CD4-positive, CD25-positive, alpha-beta regulatory T cell (primary cell): ENCODE data around the gene CNNM3. TPM values are rescaled to one million over a fixed set of nuclear protein-coding genes. Genes with fewer than 3 reads are reported as not detected.

Experiments
- ATAC-seq, 2 donors: fragments of 150-1000 bp; cut with Tn5 transposase; one replicate each; pipeline ENCODE4 v1.10.0; 2021; ENCODE audit warnings: low read depth in 2 of 2, moderate number of reproducible peaks in 2 of 2, moderate library complexity in 1 of 2
- DNase-seq, 3 donors: peaks; one replicate each; pipeline versions ENCODE4 v3.0.0 to v3.0.0-alpha.2; 2012 to 2022; ENCODE audit warnings: mixed read lengths in 1 of 3
- H3K27ac ChIP-seq: one replicate; pipeline ENCODE4 v1.7.0; 2013; ENCODE audit warnings: mild to moderate bottlenecking, low read length; ENCODE audit not compliant: insufficient read depth, poor library complexity, severe bottlenecking
- H3K27me3 ChIP-seq: one replicate; pipeline ENCODE4 v1.7.0; 2013; ENCODE audit warnings: low read length; ENCODE audit not compliant: control insufficient read depth, insufficient read depth
- H3K36me3 ChIP-seq: one replicate; pipeline ENCODE4 v1.7.0; 2013; ENCODE audit warnings: mild to moderate bottlenecking, low read length, moderate library complexity; ENCODE audit not compliant: control insufficient read depth, insufficient read depth
- H3K4me1 ChIP-seq: 2 replicates; pipeline ENCODE4 v1.7.0; 2013; ENCODE audit warnings: mild to moderate bottlenecking, low read length; ENCODE audit not compliant: insufficient read depth, control insufficient read depth, poor library complexity, severe bottlenecking
- H3K4me3 ChIP-seq: one replicate; pipeline ENCODE4 v1.7.0; 2013; ENCODE audit warnings: low read depth, mild to moderate bottlenecking, low read length, moderate library complexity
- H3K9me3 ChIP-seq, 2 experiments: 1 replicate in 1 of 2; 2 replicates in 1 of 2; pipeline ENCODE4 v1.7.0; 2013; ENCODE audit warnings: low read length in 2 of 2, mild to moderate bottlenecking in 1 of 2, moderate library complexity in 1 of 2; ENCODE audit not compliant: control insufficient read depth in 2 of 2
- H3K27ac Mint-ChIP-seq, 3 donors: one replicate each; pipeline ENCODE4 v1.8.0; 2020 to 2022; ENCODE audit warnings: mild to moderate bottlenecking in 3 of 3, mixed read lengths in 3 of 3, moderate library complexity in 2 of 3
- H3K27me3 Mint-ChIP-seq: one replicate; pipeline ENCODE4 v1.8.0; 2022; ENCODE audit warnings: mild to moderate bottlenecking, mixed read lengths
- H3K36me3 Mint-ChIP-seq: one replicate; pipeline ENCODE4 v1.8.0; 2020; ENCODE audit warnings: mixed read lengths
- H3K4me1 Mint-ChIP-seq, 4 donors: one replicate each; pipeline ENCODE4 v1.8.0; 2020 to 2022; ENCODE audit warnings: mixed read lengths in 4 of 4, mild to moderate bottlenecking in 1 of 4
- H3K4me3 Mint-ChIP-seq, 4 donors: one replicate each; pipeline ENCODE4 v1.8.0; 2020 to 2022; ENCODE audit warnings: mild to moderate bottlenecking in 4 of 4, mixed read lengths in 4 of 4, moderate library complexity in 3 of 4
- H3K9me3 Mint-ChIP-seq, 7 donors: one replicate each; pipeline ENCODE4 v1.8.0; 2020 to 2022; ENCODE audit warnings: mixed read lengths in 7 of 7, mild to moderate bottlenecking in 3 of 7, moderate library complexity in 2 of 7
- polyA plus RNA-seq, 4 donors: library from polyadenylated mRNA; unstranded; fragments of 300-500 nt; fragmentation: Illumina TruSeq; gene quantifications; one replicate each; pipeline ENCODE4 v1.2.3, GENCODE V29; 2021
- total RNA-seq: library from RNA; stranded (reverse); gene quantifications from one replicate; pipeline ENCODE4 v1.2.3, GENCODE V29; 2022

CNNM3 gene
- total RNA-seq (33.1 TPM), polyA plus RNA-seq (10 to 100 TPM in 2 of 4 donors, 1 to 10 TPM in 2; 4.9 to 14.0 (median 7.9) TPM)

- H3K27me3 Mint-ChIP-seq: no peaks in the 10 kb centered on the region
- H3K4me3 ChIP-seq: peak within 1 kb of the TSS; percentile 75
- H3K36me3 Mint-ChIP-seq: peaks cover 8% of the 10 kb centered on the region
- H3K4me1 Mint-ChIP-seq: peaks cover 30 to 67% (median 53%) of the 10 kb centered on the region in 4 donors
- H3K4me3 Mint-ChIP-seq: peak within 1 kb of the TSS; percentile 93 to 96 (median 96)
- DNase-seq: peak; percentile 93 to 95 (median 94)
- peaks cover 5% of the 10 kb centered on the region for H3K36me3 ChIP-seq
- H3K4me1 ChIP-seq: peaks cover 48% of the 10 kb centered on the region
- ATAC-seq: peak; percentile 90 to 92
- H3K9me3 Mint-ChIP-seq: no peaks in the 10 kb centered on the region
- no peaks in the 10 kb centered on the region for H3K27me3 ChIP-seq
- peak within 1 kb of the TSS; percentile 69 for H3K27ac ChIP-seq
- no peaks in the 10 kb centered on the region for H3K9me3 ChIP-seq
- H3K27ac Mint-ChIP-seq: peak within 1 kb of the TSS; percentile 86 to 90 (median 89)
Observed at GRCh38 chr2:96816127-96816835, at the start of gene CNNM3. Gene CNNM3 (plus strand): TSS chr2:96816268. CDS start chr2:96816278, 10 bp downstream.

DNA sequence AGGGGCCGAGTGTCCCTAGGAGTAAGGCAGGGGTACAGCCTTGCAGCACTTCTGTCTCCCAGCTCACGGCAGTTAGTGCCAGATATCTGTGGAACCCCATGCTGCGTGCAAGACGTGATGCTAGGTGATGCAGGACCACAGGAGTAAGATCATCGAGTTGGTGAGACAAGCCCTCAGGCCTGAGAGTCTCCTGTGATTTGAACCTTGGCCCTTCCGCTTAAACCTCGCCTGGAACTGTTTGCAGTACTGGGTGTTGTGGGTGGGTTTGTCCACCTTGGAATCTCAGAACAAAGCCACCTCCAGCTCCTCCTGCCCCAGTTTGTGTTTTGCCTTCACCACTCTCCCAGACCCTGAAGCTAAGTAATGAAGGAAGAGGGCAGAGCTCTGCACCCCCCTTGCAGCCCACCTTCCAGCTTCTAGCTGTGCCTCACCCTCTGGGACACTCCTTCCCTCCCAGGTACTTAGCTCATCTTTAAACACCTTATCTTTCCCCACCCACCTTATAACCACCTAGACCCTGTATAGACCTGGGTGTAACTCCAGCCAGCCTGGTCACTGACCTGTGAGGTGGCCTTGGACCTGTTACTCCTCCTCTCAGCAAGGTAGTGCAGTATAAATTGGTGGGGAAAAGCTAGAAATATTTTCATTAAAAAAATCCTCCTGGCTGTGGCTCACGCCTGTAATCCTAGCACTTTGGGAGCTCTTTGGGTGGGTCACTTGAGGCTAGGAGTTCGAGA lies 48.8 kb upstream of the CNNM3 start:
- Histone ChIP-seq H3K36me3 (no peaks in the 10 kb centered on the region), H3K9me3 (no peaks in the 10 kb centered on the region), H3K4me3 (no peak overlapping the region), H3K27me3 (no peaks in the 10 kb centered on the region), H3K4me1 (peaks cover 25% of the 10 kb centered on the region), H3K27ac (no peak overlapping the region)
- Mint-ChIP-seq H3K4me3 (peak overlapping the region in 1 of 4 donors; percentile 31), H3K36me3 (no peaks in the 10 kb centered on the region), H3K9me3 (peaks cover 0 to 2% (median 0%) of the 10 kb centered on the region in 7 donors), H3K4me1 (peaks cover 6 to 68% (median 46%) of the 10 kb centered on the region in 4 donors), H3K27ac (peak overlapping the region in 1 of 3 donors; percentile 56), H3K27me3 (no peaks in the 10 kb centered on the region)
- ATAC-seq: no peak
- no peak for DNase-seq

- peak overlapping the region; percentile 38 to 87 (median 59) for H3K27ac Mint-ChIP-seq
- peaks cover 0 to 2% (median 0%) of the 10 kb centered on the region in 7 donors for H3K9me3 Mint-ChIP-seq
- no peaks in the 10 kb centered on the region for H3K27me3 Mint-ChIP-seq
- H3K27ac ChIP-seq: no peak overlapping the region
- H3K4me3 Mint-ChIP-seq: peak overlapping the region in 1 of 4 donors; percentile 49
- ATAC-seq (no peak), DNase-seq (no peak)
- no peaks in the 10 kb centered on the region for H3K27me3 ChIP-seq
- no peaks in the 10 kb centered on the region for H3K36me3 ChIP-seq
- H3K36me3 Mint-ChIP-seq: no peaks in the 10 kb centered on the region
- H3K4me3 ChIP-seq: no peak overlapping the region
- peaks cover 24% of the 10 kb centered on the region for H3K4me1 ChIP-seq
- H3K4me1 Mint-ChIP-seq: peaks cover 6 to 66% (median 45%) of the 10 kb centered on the region in 4 donors
- H3K9me3 ChIP-seq: no peaks in the 10 kb centered on the region
Observed at GRCh38 chr2:96768083-96768561, 47.9 kb upstream of the CNNM3 start.

GRCh38 chr2:96769814-96770213 lies 46.3 kb upstream of the CNNM3 start:
- DNase-seq (no peak), ATAC-seq (no peak)
- H3K4me3 ChIP-seq: no peak overlapping the region
- H3K4me1 ChIP-seq: peaks cover 18% of the 10 kb centered on the region
- H3K36me3 ChIP-seq: no peaks in the 10 kb centered on the region
- no peak overlapping the region for H3K27ac ChIP-seq
- peaks cover 0 to 2% (median 0%) of the 10 kb centered on the region in 7 donors for H3K9me3 Mint-ChIP-seq
- no peaks in the 10 kb centered on the region for H3K9me3 ChIP-seq
- H3K36me3 Mint-ChIP-seq: no peaks in the 10 kb centered on the region
- H3K27me3 ChIP-seq: no peaks in the 10 kb centered on the region
- no peaks in the 10 kb centered on the region for H3K27me3 Mint-ChIP-seq
- H3K4me3 Mint-ChIP-seq: peak overlapping the region in 2 of 4 donors; percentile 7 to 11
- H3K27ac Mint-ChIP-seq: peak overlapping the region in 1 of 3 donors; percentile 20
- H3K4me1 Mint-ChIP-seq: peaks cover 11 to 61% (median 38%) of the 10 kb centered on the region in 4 donors

DNA sequence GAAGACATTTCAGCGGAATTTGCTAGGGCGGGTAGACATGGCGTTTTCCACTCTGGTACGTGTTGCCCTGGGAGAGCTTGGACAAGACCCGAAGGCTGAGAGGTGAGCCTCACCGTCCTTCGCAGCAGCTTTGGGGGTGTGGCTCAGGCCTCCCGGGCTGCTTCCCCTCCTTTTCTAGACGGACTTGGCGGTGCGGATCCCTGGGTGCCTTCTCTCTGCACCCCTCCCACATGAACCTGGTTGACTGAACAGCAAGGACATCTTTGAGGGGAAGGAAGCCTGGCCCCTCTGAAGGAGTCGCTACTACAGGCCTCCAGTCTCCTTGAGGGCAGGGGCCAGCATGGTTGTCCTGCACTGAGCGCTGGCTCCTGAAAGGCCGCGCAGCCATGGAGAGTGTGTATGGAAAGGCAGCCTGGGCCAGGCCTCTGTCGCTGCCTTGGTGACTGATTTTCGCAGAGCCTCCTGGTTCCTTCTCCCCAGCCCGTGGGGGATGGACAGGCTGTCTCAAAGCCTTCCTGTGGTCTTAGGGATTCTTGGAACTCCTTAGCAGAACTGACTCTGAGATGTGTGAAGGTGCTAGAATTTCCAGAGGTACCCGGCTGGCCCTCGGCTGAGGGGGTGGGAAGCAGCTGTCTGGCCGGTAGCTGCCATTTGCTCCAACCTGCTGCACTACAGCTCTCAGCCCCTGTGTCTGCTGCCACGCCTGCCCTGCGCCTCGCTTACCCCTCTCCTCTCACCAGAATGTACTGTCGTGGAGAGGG lies 45.4 kb upstream of the CNNM3 start:
- H3K27me3 ChIP-seq: no peaks in the 10 kb centered on the region
- ATAC-seq: no peak
- peaks cover 18% of the 10 kb centered on the region for H3K4me1 ChIP-seq
- no peaks in the 10 kb centered on the region for H3K36me3 ChIP-seq
- Mint-ChIP-seq H3K9me3 (peaks cover 0 to 2% (median 0%) of the 10 kb centered on the region in 7 donors), H3K27ac (no peak overlapping the region), H3K27me3 (no peaks in the 10 kb centered on the region), H3K4me3 (peak overlapping the region in 1 of 4 donors; percentile 7), H3K36me3 (no peaks in the 10 kb centered on the region), H3K4me1 (peaks cover 11 to 60% (median 40%) of the 10 kb centered on the region in 4 donors)
- DNase-seq: no peak
- no peak overlapping the region for H3K27ac ChIP-seq
- no peaks in the 10 kb centered on the region for H3K9me3 ChIP-seq
- no peak overlapping the region for H3K4me3 ChIP-seq

DNA sequence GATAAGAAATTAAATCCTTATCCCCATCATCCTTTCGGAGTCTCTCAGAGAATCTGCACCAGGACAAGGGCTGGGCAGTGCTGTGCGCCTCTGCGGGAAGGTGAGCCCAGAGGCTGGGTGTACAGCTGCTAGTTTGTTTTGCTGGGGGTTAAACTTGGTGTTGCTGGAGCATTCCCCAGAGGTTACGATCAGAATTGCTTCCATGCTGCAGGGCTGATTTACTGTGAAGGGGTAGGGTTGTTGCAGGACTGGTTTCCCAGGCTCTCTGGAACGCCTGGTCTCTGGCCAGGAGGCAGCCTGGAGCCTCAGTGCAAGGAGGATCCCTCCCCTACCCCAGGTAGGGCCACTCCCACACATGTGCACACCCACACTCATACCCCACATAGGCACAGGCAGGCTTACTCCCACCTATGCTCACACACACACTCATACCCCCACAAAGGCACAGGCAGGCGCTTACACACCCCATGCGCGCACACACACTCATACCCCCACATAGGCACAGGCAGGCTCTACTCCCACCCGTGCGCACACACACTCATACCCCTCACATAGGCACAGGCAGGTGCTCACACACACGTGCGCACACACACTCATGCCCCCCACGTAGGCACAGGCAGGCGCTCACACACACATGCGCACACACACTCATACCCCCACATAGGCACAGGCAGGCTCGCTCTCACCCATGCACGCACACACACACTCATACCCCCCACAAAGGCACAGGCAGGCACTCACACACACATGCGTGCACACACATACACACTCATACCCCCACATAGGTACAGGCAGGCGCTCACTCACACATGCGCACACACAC lies 44.1 kb upstream of the CNNM3 start:
- Mint-ChIP-seq H3K9me3 (peaks cover 0 to 2% (median 0%) of the 10 kb centered on the region in 7 donors), H3K27ac (peak overlapping the region in 2 of 3 donors; percentile 38 to 88), H3K4me1 (peaks cover 5 to 49% (median 31%) of the 10 kb centered on the region in 4 donors), H3K4me3 (peak overlapping the region in 3 of 4 donors; percentile 42 to 77 (median 58)), H3K36me3 (no peaks in the 10 kb centered on the region), H3K27me3 (no peaks in the 10 kb centered on the region)
- ATAC-seq: no peak
- Histone ChIP-seq H3K36me3 (no peaks in the 10 kb centered on the region), H3K9me3 (no peaks in the 10 kb centered on the region), H3K4me1 (peaks cover 18% of the 10 kb centered on the region), H3K27ac (no peak overlapping the region), H3K27me3 (no peaks in the 10 kb centered on the region), H3K4me3 (no peak overlapping the region)
- no peak for DNase-seq
